H1 (cell line): ENCODE results near the gene HCST. TPM values are rescaled to one million over a fixed set of nuclear protein-coding genes. Genes with fewer than 3 reads are reported as not detected.

Source experiments
- ASH2L ChIP-seq: fragments of 200-600, 300-600 bp; sonication (generic); IDR thresholded peaks from one replicate; pipeline ENCODE4 v1.7.1; 2017; ENCODE audit warnings: low read length
- BCL11A ChIP-seq, 2 experiments: IDR thresholded peaks; one replicate each; pipeline ENCODE4 v1.6.1; 2011; ENCODE audit warnings: low read depth in 2 of 2, low read length in 2 of 2, mild to moderate bottlenecking in 2 of 2
- EGR1 ChIP-seq: IDR thresholded peaks from 2 replicates; pipeline ENCODE4 v1.6.1; 2011; ENCODE audit warnings: low read depth, low read length, borderline replicate concordance
- NANOG ChIP-seq: IDR thresholded peaks from 2 replicates; pipeline ENCODE4 v1.6.1; 2011; ENCODE audit warnings: low read length, low read depth, mild to moderate bottlenecking, inconsistent platforms; ENCODE audit not compliant: insufficient read depth, poor library complexity, severe bottlenecking
- NRF1 ChIP-seq: IDR thresholded peaks from 2 replicates; pipeline ENCODE4 v1.6.1; 2011; ENCODE audit warnings: mild to moderate bottlenecking, low read depth, low read length, improper control_type of control experiment
- TAF7 ChIP-seq: optimal IDR thresholded peaks from 2 replicates; pipeline ENCODE3; 2011; ENCODE audit warnings: low read depth, mild to moderate bottlenecking, inconsistent platforms, low read length, moderate library complexity, borderline replicate concordance
- polyA plus RNA-seq, 7 experiments: library from polyadenylated mRNA; depleted of rRNA in 3 of 7; stranded (reverse) in 5 of 7; unstranded in 2 of 7; fragments of >200 nt in 5 of 7; fragments of 200-250 nt in 2 of 7; gene quantifications; 1 replicate in 5 of 7; 2 replicates in 1 of 7; 4 replicates in 1 of 7; pipeline versions ENCODE4 v1.2.1 to v1.2.3, GENCODE V29; 2011 to 2013; ENCODE audit warnings: missing spikeins in 2 of 7, mixed read lengths in 2 of 7
- total RNA-seq: library from RNA; stranded (reverse); fragmentation: NEBNext Ultra II Directional; extraction: Animal tissue kit (Norgen Biotek cat#: 25700); gene quantifications from 2 replicates; pipeline ENCODE4 v1.2.1, GENCODE V29; 2021

The HCST gene
- total and polyA plus RNA-seq, 2 of the 8 experiments (the other 6 are each of a cell fraction or from before 2014, with no cell fraction given), result 2.8 TPM; not detected in 1

- TF ChIP-seq ASH2L (no peak), TAF7 (no peak), NRF1 (no peak), NANOG (no peak), BCL11A (IDR thresholded peaks at IDR 0.05; ENCODE audit: low read depth in 2 of 2, low read length in 2 of 2) (no peak), EGR1 (no peak)
Observed at GRCh38 chr19:35937345-35938281, 35.3 kb downstream of the HCST start (continued).
